Pancreas (tissue), 10 donors: ENCODE measurements around the gene CALM1. TPM values are rescaled to one million over a fixed set of nuclear protein-coding genes. Genes with fewer than 3 reads are reported as not detected.

ENCODE experiments used
- ATAC-seq, 4 donors: fragments of 200-7000 bp; cut with Tn5 transposase; one replicate each; pipeline versions ENCODE4 v1.8.0 to v1.9.1; 2020; ENCODE audit warnings: mild to moderate bottlenecking in 4 of 4, moderate library complexity in 4 of 4
- DNase-seq, 6 donors: peaks; one replicate each; pipeline ENCODE4 v3.0.0-alpha.2; 2020
- FAIRE-seq: peaks from 2 replicates; lab custom pipeline; 2012; peaks lifted over from hg19 to GRCh38; lab: Jason Lieb, UNC
- H3K27ac ChIP-seq, 4 donors: fragments of 200-600 bp; sonication (generic); 1 replicate in 3 of 4; 2 replicates in 1 of 4; pipeline versions ENCODE4 v1.5.0 to v1.8.0; 2020
- H3K27me3 ChIP-seq, 4 donors: fragments of 200-600 bp; one replicate each; pipeline ENCODE4 v1.8.0; 2021
- H3K36me3 ChIP-seq, 3 donors: fragments of 200-600 bp; sonication (generic) in 1 of 3; one replicate each; pipeline versions ENCODE4 v1.5.0 to v1.8.0; 2020 to 2021
- H3K4me1 ChIP-seq, 3 donors: fragments of 200-600 bp; one replicate each; pipeline ENCODE4 v1.8.0; 2021
- H3K4me3 ChIP-seq, 4 donors: fragments of 200-600 bp; sonication (generic) in 2 of 4; one replicate each; pipeline versions ENCODE4 v1.5.0 to v1.8.0; 2020 to 2021
- H3K9me3 ChIP-seq, 4 donors: fragments of 200-600 bp; one replicate each; pipeline ENCODE4 v1.8.0; 2021
- CTCF ChIP-seq, 4 donors: fragments of 200-600 bp; sonication (generic) in 3 of 4; IDR thresholded peaks; one replicate each; pipeline versions ENCODE4 v1.5.0 to v1.8.0; 2021; ENCODE audit warnings: antibody characterized with exemption in 4 of 4
- WGBS, 2 donors: extraction: QIAGEN DNeasy Blood & Tissue Kit; methylation state at CpG; one replicate each; pipeline ENCODE4 v1.1.7; 2013; 5-methylcytosine and 5-hydroxymethylcytosine counted together
- intact Hi-C, 3 donors: fragments of 100-400 bp; cut with DNase I; formaldehyde crosslinking; loops; one replicate each; pipeline versions ENCODE4 v1.11.1 to v1.14.2; 2022
- polyA plus RNA-seq, 2 donors: library from polyadenylated mRNA; stranded (reverse); fragments of 200-250 nt; gene quantifications; one replicate each; pipeline ENCODE4 v1.2.3, GENCODE V29; 2013
- total RNA-seq, 6 donors: library from RNA; stranded (reverse); fragmentation: NEBNext Ultra II Directional in 4 of 6; extraction: Animal tissue kit (Norgen Biotek cat#: 25700) in 4 of 6; gene quantifications; one replicate each; pipeline versions ENCODE4 v1.2.1 to v1.2.4, GENCODE V29; 2021 to 2023
- donor health status: healthy with polysubstance abuse.
- donor health status: DM: no; HTN: no; CAD: no; lungs with moderate emphysema.
- donor health status: DM: no; HTN: no; CAD: no.
- donor health status: control.
- donor health status: control.
- donor health status: Bipolar disorder and iron deficiency.
- donor health status: DM: yes; HTN: yes; CAD: no.
- donor health status: DM: no; HTN: no; CAD: no.
- donor health status: DM: no; HTN: no; CAD: no.
- donor health status: DM: yes; HTN: yes; CAD: no.

CALM1 gene
- total and polyA plus RNA-seq, 8 donors = 104 to 181 (median 141) TPM

GRCh38 chr14:90421001-90421631 is 24.3 kb downstream of the CALM1 start:
- Histone ChIP-seq H3K9me3 (no peaks in the 10 kb centered on the region), H3K4me3 (no peak overlapping the region), H3K27ac (no peak overlapping the region), H3K4me1 (no peaks in the 10 kb centered on the region), H3K36me3 (no peaks in the 10 kb centered on the region), H3K27me3 (no peaks in the 10 kb centered on the region)
- intact Hi-C loops = no loop called here
- DNase-seq = no peak
- 79 to 84% methylated on average over 7 of the region's 7 CpGs for WGBS, 2 donors
- no peak for FAIRE-seq
- TF ChIP-seq CTCF (IDR thresholded peaks at IDR 0.05) = no peak
- ATAC-seq = no peak

DNA sequence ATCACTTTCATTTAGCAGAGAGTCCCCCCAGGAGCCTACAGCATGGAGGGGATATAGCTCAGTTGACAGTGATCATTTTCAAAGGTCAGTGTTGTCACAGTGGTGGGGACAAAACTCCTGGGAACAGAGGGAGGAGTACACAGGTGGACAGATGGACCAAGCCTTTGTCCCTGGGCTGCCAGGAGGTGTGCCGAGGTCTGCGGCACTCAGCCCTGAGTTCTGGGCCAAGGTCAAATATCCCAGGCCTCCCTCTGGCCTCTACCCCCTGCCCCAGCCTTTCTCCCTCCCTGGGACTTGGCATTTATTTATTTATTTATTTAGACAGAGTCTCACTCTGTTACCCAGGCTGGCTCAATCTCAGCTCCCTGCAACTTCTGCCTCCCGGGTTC is 24.8 kb downstream of the CALM1 start:
- H3K4me1 ChIP-seq = no peaks in the 10 kb centered on the region
- H3K27me3 ChIP-seq = no peaks in the 10 kb centered on the region
- WGBS, 2 donors = 52 to 62% methylated on average over 3 of the region's 3 CpGs
- H3K9me3 ChIP-seq = no peaks in the 10 kb centered on the region
- intact Hi-C loops = no loop called here
- no peak for TF ChIP-seq CTCF (IDR thresholded peaks at IDR 0.05)
- no peak overlapping the region for H3K4me3 ChIP-seq
- H3K36me3 ChIP-seq = no peaks in the 10 kb centered on the region
- FAIRE-seq = no peak
- no peak overlapping the region for H3K27ac ChIP-seq
- ATAC-seq = peak in 2 of 4 donors; percentile 37 to 51
- no peak for DNase-seq

DNA sequence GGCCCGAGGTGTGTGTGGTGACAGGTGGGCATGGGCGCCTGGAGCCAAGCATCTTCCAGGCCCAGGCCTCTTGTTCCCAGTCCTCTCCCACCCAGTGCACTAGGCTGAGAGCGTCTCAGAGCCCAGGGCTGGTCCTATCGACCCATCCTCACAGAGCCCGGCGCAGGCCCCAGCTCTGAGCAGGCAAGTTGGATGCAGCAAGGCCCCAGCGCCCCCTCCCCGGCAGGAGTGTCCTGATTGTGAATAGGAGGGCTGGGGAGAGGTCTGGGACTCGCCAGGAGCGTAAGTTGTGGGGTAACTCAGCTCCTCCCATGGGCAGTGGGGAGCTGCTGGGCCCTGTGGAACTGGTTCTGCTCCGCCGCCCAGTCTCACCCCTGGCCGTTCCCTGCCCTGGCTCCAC is 26.3 kb downstream of the CALM1 start:
- no peaks in the 10 kb centered on the region for H3K4me1 ChIP-seq
- no peaks in the 10 kb centered on the region for H3K9me3 ChIP-seq
- DNase-seq (no peak), FAIRE-seq (no peak), ATAC-seq (no peak)
- no peaks in the 10 kb centered on the region for H3K36me3 ChIP-seq
- no peaks in the 10 kb centered on the region for H3K27me3 ChIP-seq
- no peak for TF ChIP-seq CTCF (IDR thresholded peaks at IDR 0.05)
- intact Hi-C loops = no loop called here
- H3K27ac ChIP-seq = no peak overlapping the region
- 92 to 95% methylated on average over 13 of the region's 13 CpGs for WGBS, 2 donors
- H3K4me3 ChIP-seq = no peak overlapping the region

GRCh38 chr14:90424075-90424474 is 27.2 kb downstream of the CALM1 start:
- Histone ChIP-seq H3K27ac (no peak overlapping the region), H3K9me3 (no peaks in the 10 kb centered on the region), H3K4me1 (no peaks in the 10 kb centered on the region), H3K27me3 (no peaks in the 10 kb centered on the region), H3K36me3 (no peaks in the 10 kb centered on the region), H3K4me3 (no peak overlapping the region)
- DNase-seq = no peak
- no peak for TF ChIP-seq CTCF (IDR thresholded peaks at IDR 0.05)
- no peak for FAIRE-seq
- 82 to 92% methylated on average over 6 of the region's 6 CpGs for WGBS, 2 donors
- intact Hi-C loops = no loop called here
- ATAC-seq = no peak

DNA sequence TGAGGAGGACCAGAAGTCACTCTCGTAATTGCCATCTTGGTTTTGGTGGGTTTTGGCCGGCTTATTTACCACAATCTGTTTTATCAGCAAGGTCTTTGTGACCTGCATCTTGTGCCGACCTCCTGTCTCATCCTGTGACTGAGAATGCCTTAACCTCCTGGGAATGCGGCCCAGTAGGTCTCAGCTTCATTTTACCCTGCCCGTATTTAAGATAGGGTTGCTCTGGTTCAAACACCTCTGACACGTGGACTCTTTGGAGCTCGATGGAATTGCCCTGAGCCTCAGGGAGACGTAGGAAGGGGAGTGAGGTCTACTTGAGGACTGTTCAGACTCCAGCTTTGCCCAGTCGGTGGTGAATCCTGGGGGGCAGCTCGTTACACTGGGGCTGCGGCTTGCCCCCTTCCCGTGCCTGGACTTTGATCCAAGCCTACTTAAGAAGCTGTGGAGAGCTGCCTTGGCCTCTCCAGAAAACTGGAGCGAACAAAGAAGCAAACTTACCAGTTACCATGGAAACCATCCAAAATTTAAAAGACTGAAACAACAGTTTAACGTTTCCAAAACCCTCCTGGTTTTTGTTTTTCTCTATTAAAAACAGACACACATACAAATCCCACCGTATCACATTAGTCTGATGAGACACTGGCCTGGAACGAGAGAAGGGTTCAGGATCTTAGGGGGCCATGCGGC is 28.0 kb downstream of the CALM1 start:
- FAIRE-seq (no peak), ATAC-seq (no peak), DNase-seq (no peak)
- H3K4me1 ChIP-seq = no peaks in the 10 kb centered on the region
- intact Hi-C loops = no loop called here
- TF ChIP-seq CTCF (IDR thresholded peaks at IDR 0.05) = no peak
- WGBS, 2 donors = 78 to 84% methylated on average over 17 of the region's 17 CpGs
- H3K27ac ChIP-seq = no peak overlapping the region
- no peaks in the 10 kb centered on the region for H3K9me3 ChIP-seq
- H3K4me3 ChIP-seq = no peak overlapping the region
- H3K36me3 ChIP-seq = no peaks in the 10 kb centered on the region
- H3K27me3 ChIP-seq = no peaks in the 10 kb centered on the region
